GM19239 (cell line): ENCODE data around the gene GATA6.

Experiments used
- DNase-seq: peaks from one replicate; pipeline ENCODE4 v3.0.0; 2011; ENCODE audit warnings: low spot score; ENCODE audit not compliant: insufficient read length
- FAIRE-seq: peaks from 2 replicates; lab custom pipeline; 2011; peaks lifted over from hg19 to GRCh38; lab: Jason Lieb, UNC

Gene GATA6

DNA sequence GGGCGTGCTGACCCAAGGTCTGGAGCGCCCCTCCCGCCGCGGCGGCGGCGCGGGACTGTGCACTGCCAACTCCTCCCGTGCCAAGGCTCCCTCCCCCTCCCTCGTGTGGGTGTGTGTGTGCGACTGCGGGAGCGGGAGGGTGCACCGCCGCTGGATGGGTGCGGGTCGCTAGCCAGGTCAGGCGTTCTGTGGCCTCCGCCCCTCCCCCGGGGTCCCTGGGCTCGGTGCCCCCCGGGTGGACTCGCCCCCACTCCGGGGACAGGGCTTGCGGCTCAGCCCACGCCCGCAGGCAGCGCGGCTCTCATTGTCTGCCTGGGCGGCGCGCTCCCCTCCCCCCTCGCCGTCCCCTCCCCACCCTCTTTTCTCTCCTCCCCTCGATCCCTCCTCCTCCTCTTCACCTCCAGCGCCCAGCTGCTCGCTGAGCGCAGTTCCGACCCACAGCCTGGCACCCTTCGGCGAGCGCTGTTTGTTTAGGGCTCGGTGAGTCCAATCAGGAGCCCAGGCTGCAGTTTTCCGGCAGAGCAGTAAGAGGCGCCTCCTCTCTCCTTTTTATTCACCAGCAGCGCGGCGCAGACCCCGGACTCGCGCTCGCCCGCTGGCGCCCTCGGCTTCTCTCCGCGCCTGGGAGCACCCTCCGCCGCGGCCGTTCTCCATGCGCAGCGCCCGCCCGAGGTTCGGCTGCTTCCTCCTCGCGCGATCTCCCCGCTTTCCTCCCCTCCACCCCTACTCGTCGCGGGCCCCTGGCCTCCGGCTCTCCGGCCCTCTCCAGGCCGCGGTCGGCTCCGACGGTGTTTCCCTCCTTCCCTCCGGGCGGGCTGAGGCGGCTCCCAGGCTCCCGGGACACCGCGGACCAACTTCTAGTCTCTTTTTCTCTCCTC lies at the start of gene GATA6:
Gene GATA6 (plus strand): TSS at position 579 of the 878 bp plus-strand sequence. CDS start 1,556 bp downstream, outside the sequence.
- FAIRE-seq (no peak), DNase-seq (no peak)

DNA sequence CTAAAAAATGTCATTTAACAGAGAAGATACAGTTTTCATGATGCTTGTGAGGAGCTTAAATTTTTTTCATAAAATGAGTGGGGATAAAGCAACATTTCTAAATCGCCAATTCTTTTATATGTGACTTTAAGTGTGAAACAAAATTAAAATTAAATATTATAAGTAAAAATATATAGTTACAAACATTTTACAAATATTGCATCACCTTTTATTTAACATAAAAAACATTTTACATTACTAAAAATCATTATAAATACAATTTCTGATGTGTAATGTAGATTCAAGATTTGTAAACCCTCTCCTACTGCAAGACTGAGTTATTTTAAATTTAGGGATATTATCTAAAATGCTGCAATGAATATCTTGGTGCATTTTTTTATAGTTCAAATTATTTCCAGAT lies 44.4 kb upstream of the GATA6 start:
- DNase-seq (no peak), FAIRE-seq (no peak)

DNA sequence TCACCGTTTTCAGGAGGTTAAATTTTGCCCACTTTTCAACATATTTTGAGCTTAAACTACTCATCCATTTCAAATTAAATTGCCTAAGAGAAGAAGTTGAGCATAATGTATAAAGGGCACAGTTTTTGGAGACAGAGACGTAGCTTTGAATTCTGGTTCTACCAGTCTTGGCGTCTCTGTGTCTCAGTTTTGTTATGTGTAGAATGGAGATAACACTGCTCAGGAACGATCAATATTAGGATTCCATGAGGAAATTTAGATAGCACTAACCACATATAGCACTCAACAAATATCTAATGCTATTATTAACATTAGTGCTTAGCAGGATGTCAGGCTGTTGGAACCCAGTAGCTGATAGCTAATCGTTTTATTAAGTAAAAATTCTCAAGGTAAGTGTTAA lies 40.4 kb upstream of the GATA6 start:
- FAIRE-seq (no peak), DNase-seq (no peak)

DNA sequence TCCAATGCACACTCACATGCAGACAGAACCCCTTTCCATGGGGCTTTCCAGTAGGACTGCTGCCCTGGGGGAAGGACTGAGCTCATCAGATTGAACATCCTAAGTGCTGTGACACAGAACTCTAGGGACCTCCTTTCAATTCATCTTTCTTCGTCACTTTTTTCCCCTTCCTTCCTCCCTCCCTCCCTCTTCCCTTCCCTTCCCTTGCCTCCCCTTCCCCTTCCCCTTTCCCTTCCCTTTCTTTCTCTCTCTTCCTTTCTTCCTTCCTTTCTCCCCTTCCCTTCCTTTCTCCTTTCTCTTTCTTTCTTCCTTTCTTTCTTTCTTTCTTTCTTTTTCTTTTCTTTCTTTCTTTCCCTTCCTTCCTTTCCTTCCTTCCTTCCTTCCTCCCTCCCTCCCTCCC lies 39.6 kb upstream of the GATA6 start:
- DNase-seq (no peak), FAIRE-seq (no peak)

DNA sequence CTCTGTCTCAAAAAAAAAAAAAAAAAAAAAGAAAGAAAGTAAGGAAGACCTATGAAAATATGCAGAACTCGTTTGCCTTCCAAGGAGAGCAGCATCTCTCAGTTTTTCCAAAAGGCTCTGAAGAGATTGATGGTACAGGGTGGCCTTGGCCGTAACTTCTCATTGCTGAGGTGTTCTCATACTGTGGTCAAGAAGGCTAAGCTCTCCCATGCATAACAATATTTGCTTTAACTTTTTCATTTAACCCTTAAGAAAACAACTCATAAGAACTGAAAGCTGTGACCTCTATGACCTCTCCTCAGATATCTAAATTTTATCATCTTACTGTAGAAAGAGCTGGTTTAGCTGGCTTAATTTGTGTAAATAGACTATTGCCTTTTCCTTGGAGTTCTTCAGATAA lies 37.1 kb upstream of the GATA6 start:
- DNase-seq (no peak), FAIRE-seq (no peak)

DNA sequence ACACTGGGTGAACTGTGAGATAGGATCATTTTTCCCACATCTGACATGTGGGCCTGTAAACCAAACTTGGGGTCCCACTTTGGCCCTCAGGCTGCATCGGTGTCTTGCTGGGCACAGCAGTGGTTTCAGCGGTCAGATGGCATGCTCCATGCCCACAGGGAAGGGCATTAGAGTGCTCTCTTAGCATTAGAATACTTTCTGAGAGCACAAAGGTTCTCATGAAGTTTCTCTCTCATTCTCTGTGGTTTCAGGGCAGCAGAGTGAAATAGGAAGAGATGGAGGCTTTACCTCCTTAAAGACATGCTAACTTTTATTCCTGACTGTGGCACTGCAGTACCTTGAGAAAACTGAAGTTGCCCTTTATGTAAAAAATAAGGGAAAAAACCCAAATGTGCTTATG lies 36.6 kb upstream of the GATA6 start:
- FAIRE-seq (no peak), DNase-seq (no peak)

DNA sequence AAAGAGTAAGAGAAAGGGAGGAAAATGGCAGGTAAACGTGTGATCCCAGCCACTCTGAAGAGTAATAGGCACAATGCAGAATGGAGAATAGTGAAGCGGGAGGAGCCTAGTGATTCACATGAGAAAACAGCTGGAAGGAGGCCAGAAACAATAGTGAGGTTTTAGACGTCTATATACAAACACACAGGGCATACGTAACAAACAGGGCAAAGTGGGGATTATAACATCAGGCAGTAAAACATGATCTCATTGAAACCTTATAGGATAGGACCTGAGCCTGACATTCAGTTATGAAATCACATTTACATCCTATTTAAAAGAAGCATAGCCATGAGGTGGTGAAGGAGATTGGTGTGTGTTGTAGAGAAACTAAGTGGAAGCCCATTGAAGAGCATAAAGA lies 33.0 kb upstream of the GATA6 start:
- DNase-seq (no peak), FAIRE-seq (no peak)

DNA sequence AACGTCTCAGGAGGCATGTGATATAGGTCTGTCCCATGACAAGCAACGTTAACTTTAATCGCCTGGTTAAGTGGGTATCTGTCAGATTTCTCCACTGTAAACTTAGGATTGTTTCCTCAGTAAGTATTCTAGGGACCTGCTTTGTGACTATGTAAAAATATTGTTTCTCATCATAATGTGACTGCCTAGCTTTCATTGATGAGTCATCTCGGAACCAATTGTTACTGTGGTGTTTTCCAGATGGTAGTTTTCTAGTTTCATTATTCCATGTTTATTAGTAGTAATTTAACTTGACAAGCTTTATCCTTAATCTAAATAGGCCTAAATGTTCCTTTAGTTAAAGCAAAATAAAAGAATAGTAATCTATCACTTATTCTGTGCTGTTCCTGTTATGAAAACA lies 28.2 kb upstream of the GATA6 start:
- no peak for DNase-seq
- FAIRE-seq: no peak

DNA sequence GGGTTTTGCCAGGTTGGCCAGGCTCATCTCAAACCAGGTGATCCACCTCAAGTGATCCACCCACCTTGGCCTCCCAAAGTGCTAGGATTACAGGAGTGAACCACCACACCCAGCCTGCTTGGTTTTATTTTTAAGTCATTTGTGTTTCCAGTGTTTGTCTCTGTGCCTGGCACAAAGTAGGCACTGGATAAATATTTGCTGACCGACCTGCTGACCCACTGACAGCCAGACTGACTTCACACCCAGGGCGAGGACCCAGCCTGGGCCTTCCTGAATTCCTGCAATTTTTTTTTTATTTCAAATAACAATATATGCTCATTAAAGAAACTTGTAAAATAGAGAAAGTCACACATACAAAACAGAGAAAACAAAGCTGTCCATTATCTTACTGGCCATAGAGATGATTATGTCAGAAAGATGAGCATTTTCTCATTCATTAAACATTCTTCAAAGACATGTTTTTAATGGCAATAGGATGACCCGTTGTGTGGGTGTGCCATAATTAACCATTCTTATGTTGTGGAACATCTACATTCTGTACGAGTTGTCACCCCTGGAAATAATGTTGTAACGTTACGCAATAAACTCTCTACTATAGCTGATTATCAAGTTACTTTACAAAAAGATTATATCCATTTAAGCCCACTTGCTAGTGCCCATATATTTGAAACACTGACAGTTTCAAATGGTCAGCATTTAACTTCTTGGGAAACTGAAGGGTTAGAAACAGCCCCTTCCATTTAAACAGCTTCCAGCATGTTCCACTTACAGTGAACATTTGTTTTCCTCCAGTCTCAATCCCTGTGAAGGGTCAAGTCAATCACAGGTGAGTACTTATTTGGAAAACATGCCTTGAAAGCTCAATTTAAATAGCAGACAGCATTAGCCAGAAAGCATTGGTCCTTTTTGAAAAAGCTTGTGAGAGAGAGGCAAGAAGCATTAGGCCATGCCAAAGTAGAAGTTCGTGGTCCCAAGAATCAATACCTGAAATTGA lies 25.7 kb upstream of the GATA6 start:
- DNase-seq (no peak), FAIRE-seq (no peak)

DNA sequence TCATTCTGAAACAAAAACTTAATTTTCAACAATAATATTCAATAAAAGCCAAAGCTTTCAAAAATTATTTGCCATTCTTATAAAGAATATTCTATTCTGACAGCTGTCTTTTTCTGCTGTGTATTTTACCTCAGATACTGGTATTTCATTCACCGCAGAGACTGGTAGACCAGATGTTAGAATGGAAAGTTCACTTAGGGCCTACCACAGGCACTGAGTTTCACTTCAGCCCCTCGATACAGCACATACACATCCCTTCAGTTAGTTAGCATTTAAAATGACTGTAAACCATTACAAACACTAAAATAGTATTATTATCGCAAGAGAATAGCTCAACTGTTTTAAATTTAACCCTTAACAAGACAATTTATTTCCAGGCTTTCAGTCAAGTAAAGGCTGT lies 24.2 kb upstream of the GATA6 start:
- DNase-seq: no peak
- FAIRE-seq: no peak

DNA sequence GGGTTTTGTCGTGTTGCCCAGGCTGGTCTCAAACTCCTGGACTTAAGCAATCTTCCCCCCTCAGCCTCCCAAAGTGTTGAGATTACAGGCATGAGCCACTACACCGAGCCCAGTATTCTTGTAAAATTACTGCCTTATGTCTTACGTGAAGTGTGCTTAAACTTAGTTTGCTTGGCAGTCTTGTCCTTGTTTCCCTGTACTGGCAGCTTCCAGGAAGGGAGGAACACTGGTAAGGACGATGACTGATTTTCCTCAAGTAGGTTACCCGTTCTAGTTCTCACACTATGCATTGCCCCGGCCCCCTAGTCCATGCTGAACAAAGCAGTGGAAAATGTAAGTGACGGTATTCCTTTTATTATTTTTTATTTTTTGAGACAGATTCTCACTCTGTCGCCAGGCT lies 19.7 kb upstream of the GATA6 start:
- FAIRE-seq: no peak
- DNase-seq: no peak

DNA sequence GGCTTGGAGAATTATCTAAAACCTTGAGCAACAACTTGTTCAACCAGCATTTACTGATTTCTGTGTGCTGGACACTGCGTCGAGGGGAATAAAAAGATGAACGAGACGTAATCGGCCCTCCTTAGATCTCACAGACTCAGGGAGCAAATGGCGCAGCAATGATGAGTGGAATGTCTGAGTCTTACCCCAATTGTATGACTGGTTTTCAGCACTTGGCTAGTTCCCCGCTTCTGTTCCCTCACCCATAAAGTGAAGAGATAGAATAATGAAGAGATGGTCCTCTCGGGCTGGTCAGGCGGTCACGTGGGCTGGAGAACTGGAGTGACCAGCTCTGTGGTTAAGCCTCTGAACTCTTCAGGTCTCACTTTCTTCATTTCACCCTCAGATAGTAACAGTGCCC lies 17.3 kb upstream of the GATA6 start:
- no peak for FAIRE-seq

DNA sequence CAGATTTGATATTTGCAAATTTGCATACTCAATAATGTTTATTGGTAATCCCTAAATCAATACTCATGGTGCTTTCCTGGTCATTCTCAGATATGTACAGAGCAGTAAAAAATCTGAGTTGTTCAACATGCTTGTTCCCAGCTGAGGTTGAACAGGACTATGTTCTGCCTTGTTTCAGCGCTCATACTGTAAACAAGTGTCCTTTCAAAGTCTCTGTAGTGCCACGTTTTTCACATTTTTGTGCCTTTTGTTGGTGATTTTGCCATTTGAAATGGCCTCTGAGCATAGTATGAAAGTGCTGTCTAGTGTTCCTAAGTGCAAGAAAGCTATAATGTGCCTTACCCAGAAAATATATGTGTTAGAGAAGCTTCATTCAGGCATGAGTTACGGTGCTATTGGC lies 16.0 kb upstream of the GATA6 start:
- DNase-seq (no peak), FAIRE-seq (no peak)

More for the DNA sequence above, 17.3 kb upstream of the GATA6 start:
- DNase-seq: no peak

DNA sequence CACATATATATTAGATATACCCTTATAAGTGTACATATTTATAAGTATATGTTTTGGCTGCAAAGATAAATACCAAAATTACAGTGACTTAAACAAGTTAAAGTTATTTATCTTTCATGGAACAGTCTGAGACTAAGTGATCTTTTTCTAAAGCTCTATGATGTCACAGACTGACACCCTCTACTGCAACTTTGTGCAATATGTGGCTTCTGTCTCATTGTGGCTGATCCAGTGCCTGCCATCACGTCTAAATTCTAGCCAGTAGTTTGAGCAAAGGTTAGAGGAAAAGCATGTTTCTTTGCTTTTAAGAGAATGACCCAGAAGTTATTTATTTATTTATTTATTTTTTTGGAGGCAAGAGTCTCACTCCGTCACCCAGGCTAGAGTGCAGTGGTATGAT lies 13.8 kb upstream of the GATA6 start:
- DNase-seq: no peak
- no peak for FAIRE-seq

DNA sequence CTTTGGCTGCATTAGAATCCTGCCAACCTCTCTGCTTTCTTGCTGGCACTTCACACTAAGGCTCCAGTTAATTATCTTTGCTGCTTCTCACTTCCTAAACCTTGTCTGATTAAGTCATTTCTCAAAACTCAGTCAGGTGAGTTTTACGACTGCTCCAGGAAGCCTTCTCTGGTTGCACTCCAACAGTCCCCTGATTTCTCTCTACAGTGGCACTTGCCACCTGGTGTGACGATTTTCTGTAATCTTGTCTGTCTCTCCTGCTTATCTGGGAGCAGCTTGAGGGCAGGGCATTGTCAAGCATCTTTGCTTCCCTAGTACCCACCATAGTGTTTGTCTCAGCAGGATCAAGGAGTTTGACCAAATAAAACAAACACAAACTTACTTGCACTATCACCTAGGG lies 10.4 kb upstream of the GATA6 start:
- DNase-seq (no peak), FAIRE-seq (no peak)

DNA sequence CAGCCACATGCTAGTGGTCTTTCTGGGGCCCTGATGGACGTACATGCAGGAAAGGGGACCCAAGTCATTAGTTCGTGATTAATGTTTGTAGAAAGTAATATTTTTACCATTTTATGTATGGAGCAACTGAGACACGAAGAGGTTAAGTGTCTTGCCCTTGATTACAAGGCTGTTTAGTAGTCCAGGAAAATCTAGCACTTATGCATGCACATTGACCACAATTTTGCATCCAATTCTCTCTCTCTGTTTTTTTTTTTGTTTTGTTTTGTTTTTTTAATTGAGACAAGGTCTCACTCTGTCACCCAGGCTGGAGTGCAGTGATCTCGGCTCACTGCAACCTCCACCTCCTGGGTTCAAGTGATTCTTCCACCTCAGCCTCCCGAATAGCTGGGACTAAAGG lies 8.3 kb upstream of the GATA6 start:
- no peak for FAIRE-seq
- DNase-seq: no peak

DNA sequence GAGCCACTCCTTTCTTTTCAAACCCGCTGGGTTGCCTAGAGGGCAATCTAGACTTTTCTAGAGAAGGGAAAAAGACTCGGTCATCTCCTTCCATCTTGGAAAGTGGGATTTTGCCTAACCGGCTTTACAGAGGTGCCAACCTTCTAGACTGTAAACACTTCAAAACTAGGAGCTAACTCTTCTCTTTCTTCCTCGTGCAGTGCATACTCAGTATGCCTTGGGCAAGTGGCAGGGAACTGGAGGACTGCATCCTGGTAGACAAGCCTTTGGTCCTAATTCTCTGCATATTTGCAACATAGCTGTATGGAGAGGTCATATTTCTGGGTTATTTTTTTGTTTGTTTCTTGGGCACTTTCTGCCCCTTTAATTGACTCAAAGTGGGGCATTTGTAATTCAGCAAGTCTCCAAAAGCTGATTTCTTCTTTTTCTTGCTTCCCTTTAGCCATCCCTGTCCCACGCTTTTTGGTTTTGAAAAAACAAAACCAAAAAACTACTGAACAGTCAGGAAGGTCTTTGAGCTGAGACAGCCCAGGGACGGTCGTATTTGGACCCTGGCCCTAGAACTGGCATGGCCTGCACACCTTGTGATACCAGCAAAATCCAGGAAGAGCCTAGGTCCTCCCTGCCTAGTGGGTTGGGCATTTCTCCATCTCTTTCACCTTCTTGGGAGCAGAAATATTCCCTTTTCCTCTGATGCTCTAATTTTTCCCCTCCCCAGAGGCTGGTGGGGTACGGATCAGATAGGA lies 5.8 kb upstream of the GATA6 start:
- no peak for FAIRE-seq
- DNase-seq: no peak

DNA sequence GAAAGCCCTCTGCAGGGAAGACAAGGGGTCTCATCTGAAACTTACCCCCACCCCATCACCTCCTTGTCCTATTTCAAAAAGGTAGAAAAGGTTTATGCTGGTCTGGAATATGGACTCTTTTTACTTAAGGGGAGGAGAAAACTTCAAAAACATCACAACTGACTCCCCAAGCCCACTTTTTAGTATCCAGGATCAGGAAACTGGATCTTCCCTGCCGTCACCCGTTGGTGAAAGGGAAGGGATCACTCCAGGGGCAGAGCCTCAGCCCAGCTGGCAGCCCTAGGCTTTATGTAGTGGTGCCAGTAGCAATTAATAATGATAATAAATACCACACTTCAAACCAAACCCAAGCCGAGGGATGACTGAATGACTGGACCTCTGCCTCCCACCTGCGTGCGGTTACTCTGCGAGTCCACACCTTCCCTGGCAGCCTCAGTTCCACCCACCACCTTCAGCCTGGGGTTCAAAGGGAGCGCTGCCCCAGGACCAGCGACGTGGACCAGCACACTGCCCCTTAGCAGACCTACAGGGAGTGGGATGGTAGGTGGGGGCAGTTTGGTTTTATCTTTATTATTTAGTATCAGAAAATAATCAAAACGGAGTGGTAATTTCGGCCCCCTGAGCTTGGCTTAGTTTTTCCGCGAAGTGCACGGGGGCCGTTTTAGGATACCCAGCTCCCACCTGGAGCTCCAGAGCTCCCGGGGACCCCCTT lies 4.9 kb upstream of the GATA6 start:
- DNase-seq (no peak), FAIRE-seq (no peak)

DNA sequence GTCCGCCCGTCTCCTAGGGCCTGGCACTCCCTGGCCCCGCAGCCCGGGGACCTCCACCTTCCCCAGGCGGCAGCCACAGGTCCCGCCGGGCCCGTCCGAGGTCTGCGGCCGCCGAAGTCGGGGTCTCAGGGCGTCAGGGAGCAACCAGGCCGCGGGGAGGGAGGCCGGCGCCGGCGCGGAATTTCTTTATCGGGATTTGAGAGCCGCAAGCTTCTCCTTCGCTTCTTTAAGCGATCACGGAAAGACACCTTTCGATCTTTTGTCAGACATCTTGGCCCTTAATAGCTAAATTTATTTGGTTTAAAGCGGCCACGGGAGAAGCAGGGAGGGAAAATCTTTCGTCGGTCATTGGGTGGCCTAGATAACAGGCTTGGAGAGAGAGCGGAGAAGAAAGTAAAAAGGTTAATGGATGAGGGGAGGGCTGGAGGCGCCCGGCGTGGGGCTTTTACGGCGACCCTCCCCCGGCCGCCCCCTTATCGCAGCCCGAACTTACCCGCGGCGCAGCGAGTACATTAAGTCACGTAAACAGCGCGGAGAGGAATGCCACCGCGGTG lies 4.3 kb upstream of the GATA6 start:
- DNase-seq: no peak
- FAIRE-seq: no peak
